Stimulated activated naive B cell treated with anti-CD40 and anti-IgM and Interleukin-4, amounts not matched to agents 10 μg/mL and 1 μg/mL and 100 μg/mL, for 72 hours (primary cell): ENCODE data around the gene NFX1.

Source experiments
- ATAC-seq, 2 donors: fragments of 150-1000 bp; cut with Tn5 transposase; replicated peaks; 2 replicates each; pipeline ENCODE4 v1.10.0; 2021; ENCODE audit warnings: moderate library complexity in 1 of 2
- DNase-seq: peaks from one replicate; pipeline ENCODE4 v3.0.0; 2021
- H3K27ac Mint-ChIP-seq: one replicate; pipeline ENCODE4 v1.8.0; 2022; ENCODE audit warnings: mild to moderate bottlenecking, mixed read lengths
- H3K27me3 Mint-ChIP-seq, 2 donors: one replicate each; pipeline ENCODE4 v1.8.0; 2022; ENCODE audit warnings: mixed read lengths in 2 of 2
- H3K36me3 Mint-ChIP-seq, 2 donors: one replicate each; pipeline ENCODE4 v1.8.0; 2022; ENCODE audit warnings: mixed read lengths in 2 of 2, mild to moderate bottlenecking in 1 of 2
- H3K4me1 Mint-ChIP-seq, 2 donors: one replicate each; pipeline ENCODE4 v1.8.0; 2022; ENCODE audit warnings: mixed read lengths in 2 of 2, mild to moderate bottlenecking in 1 of 2
- H3K4me3 Mint-ChIP-seq, 2 donors: one replicate each; pipeline ENCODE4 v1.8.0; 2022; ENCODE audit warnings: mild to moderate bottlenecking in 2 of 2, mixed read lengths in 2 of 2, moderate library complexity in 1 of 2
- H3K9me3 Mint-ChIP-seq, 2 donors: one replicate each; pipeline ENCODE4 v1.8.0; 2022; ENCODE audit warnings: mixed read lengths in 2 of 2, mild to moderate bottlenecking in 1 of 2

The NFX1 gene

GRCh38 chr9:33290247-33291030 is at the start of gene NFX1:
Gene NFX1, plus strand, starts transcription at chr9:33290516. Its CDS starts 57 bp downstream, at chr9:33290573.
- H3K9me3 Mint-ChIP-seq: no peaks in the 10 kb centered on the region
- peak; percentile 91 to 93 for ATAC-seq
- peak; percentile 98 for DNase-seq
- peaks cover 25 to 51% of the 10 kb centered on the region in 2 donors for H3K4me1 Mint-ChIP-seq
- peak within 1 kb of the TSS; percentile 98 to 99 for H3K4me3 Mint-ChIP-seq
- H3K27me3 Mint-ChIP-seq: no peaks in the 10 kb centered on the region
- peaks cover 30 to 40% of the 10 kb centered on the region in 2 donors for H3K36me3 Mint-ChIP-seq
- H3K27ac Mint-ChIP-seq: peak within 1 kb of the TSS; percentile 100

GRCh38 chr9:33241298-33241697 is 49.0 kb upstream of the NFX1 start:
- Mint-ChIP-seq H3K27ac (no peak overlapping the region), H3K4me3 (no peak overlapping the region), H3K27me3 (peaks cover 0 to 6% of the 10 kb centered on the region in 2 donors), H3K9me3 (no peaks in the 10 kb centered on the region), H3K4me1 (no peaks in the 10 kb centered on the region), H3K36me3 (peaks cover 3 to 11% of the 10 kb centered on the region in 2 donors)
- no peak for DNase-seq
- no peak for ATAC-seq

GRCh38 chr9:33242609-33243134 is 47.6 kb upstream of the NFX1 start:
- ATAC-seq (no peak), DNase-seq (no peak)
- Mint-ChIP-seq H3K36me3 (peaks cover 6 to 21% of the 10 kb centered on the region in 2 donors), H3K9me3 (no peaks in the 10 kb centered on the region), H3K27ac (no peak overlapping the region), H3K4me1 (peaks cover 0 to under 1% of the 10 kb centered on the region in 2 donors), H3K27me3 (peaks cover 0 to 6% of the 10 kb centered on the region in 2 donors), H3K4me3 (no peak overlapping the region)

DNA sequence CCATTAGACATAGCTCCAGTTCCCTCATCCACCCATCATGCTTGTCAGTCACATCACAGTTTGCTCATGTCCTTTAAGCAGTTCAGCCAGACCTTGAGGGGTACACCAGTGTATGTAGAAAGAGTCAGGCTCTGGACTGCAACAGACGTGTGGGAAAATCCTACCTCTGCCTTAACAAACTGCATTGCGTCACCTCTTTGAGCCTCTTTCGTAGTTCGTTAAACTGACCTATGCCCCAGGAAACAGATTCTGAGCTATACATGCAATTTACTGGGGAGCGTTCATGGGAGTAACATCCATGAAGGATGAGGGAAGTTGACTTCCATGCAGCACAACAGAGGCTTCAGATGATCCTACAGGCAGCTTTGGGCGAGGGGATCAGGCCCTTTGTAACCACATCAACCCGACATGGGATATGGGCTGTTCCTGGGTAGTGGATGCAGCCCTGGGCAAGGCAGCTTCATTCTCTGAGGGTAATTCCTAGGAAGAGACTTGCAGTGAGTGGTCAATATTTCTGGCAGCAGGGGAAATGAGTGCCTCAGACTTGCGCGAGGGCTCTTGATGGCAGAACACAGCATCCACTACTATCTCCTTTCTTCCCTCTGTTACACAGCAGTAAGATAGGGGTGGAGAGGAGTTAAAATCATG is 46.1 kb upstream of the NFX1 start:
- no peak for ATAC-seq
- Mint-ChIP-seq H3K9me3 (no peaks in the 10 kb centered on the region), H3K36me3 (peaks cover 16 to 33% of the 10 kb centered on the region in 2 donors), H3K27ac (no peak overlapping the region), H3K4me3 (no peak overlapping the region), H3K27me3 (peaks cover 0 to 6% of the 10 kb centered on the region in 2 donors), H3K4me1 (peaks cover 0 to 3% of the 10 kb centered on the region in 2 donors)
- DNase-seq: no peak

- Mint-ChIP-seq H3K27ac (no peak overlapping the region), H3K4me1 (peaks cover 9 to 10% of the 10 kb centered on the region in 2 donors), H3K9me3 (no peaks in the 10 kb centered on the region), H3K36me3 (peaks cover 15 to 40% of the 10 kb centered on the region in 2 donors), H3K27me3 (no peaks in the 10 kb centered on the region), H3K4me3 (no peak overlapping the region)
- ATAC-seq (no peak), DNase-seq (no peak)
These were observed 45.0 kb upstream of the NFX1 start for GRCh38 chr9:33245341-33245740.

DNA sequence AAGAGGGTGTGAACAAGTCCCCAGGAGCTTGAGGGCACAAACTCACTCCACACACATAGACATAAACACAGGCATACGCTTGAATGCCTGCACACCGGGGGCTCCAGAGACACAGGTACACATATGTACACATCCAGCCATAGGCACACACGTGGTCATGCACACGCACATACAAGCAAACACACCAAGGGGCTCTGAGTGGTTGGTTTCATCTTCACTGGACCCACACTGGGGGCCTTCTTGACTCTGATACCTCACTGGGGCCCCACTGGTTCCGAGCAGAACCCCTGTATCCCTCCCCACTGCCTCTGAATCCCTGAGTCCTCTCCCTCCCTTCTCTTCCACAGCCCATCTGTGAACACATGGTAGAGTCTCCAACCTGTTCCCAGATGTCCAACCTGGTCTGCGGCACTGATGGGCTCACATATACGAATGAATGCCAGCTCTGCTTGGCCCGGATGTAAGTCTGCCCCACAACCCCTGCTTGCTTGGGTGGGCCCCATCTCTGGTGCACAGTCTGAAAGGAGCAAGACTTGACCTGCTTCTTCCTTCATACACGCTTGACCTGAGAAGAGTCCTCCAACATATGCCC is 44.0 kb upstream of the NFX1 start:
- H3K27me3 Mint-ChIP-seq: no peaks in the 10 kb centered on the region
- no peak overlapping the region for H3K27ac Mint-ChIP-seq
- H3K36me3 Mint-ChIP-seq: peaks cover 19 to 50% of the 10 kb centered on the region in 2 donors
- peaks cover 9 to 10% of the 10 kb centered on the region in 2 donors for H3K4me1 Mint-ChIP-seq
- H3K4me3 Mint-ChIP-seq: no peak overlapping the region
- ATAC-seq (no peak), DNase-seq (no peak)
- H3K9me3 Mint-ChIP-seq: no peaks in the 10 kb centered on the region

GRCh38 chr9:33248606-33249005 is 41.7 kb upstream of the NFX1 start:
- Mint-ChIP-seq H3K9me3 (no peaks in the 10 kb centered on the region), H3K27ac (no peak overlapping the region), H3K27me3 (no peaks in the 10 kb centered on the region), H3K36me3 (peaks cover 27 to 63% of the 10 kb centered on the region in 2 donors), H3K4me3 (no peak overlapping the region), H3K4me1 (peaks cover 9 to 10% of the 10 kb centered on the region in 2 donors)
- ATAC-seq (no peak), DNase-seq (no peak)

- no peak overlapping the region for H3K4me3 Mint-ChIP-seq
- no peaks in the 10 kb centered on the region for H3K9me3 Mint-ChIP-seq
- no peak overlapping the region for H3K27ac Mint-ChIP-seq
- no peaks in the 10 kb centered on the region for H3K27me3 Mint-ChIP-seq
- ATAC-seq (peak; percentile 31 to 59), DNase-seq (no peak)
- H3K4me1 Mint-ChIP-seq: peaks cover 9 to 10% of the 10 kb centered on the region in 2 donors
- peaks cover 27 to 60% of the 10 kb centered on the region in 2 donors for H3K36me3 Mint-ChIP-seq
These were observed 41.1 kb upstream of the NFX1 start for GRCh38 chr9:33249087-33249658.

GRCh38 chr9:33249983-33250382 is 40.3 kb upstream of the NFX1 start:
- H3K27ac Mint-ChIP-seq: no peak overlapping the region
- ATAC-seq (peak; percentile 31 to 38), DNase-seq (no peak)
- no peaks in the 10 kb centered on the region for H3K9me3 Mint-ChIP-seq
- H3K4me1 Mint-ChIP-seq: peaks cover 9 to 10% of the 10 kb centered on the region in 2 donors
- H3K36me3 Mint-ChIP-seq: peaks cover 35 to 66% of the 10 kb centered on the region in 2 donors
- H3K27me3 Mint-ChIP-seq: no peaks in the 10 kb centered on the region
- H3K4me3 Mint-ChIP-seq: no peak overlapping the region

DNA sequence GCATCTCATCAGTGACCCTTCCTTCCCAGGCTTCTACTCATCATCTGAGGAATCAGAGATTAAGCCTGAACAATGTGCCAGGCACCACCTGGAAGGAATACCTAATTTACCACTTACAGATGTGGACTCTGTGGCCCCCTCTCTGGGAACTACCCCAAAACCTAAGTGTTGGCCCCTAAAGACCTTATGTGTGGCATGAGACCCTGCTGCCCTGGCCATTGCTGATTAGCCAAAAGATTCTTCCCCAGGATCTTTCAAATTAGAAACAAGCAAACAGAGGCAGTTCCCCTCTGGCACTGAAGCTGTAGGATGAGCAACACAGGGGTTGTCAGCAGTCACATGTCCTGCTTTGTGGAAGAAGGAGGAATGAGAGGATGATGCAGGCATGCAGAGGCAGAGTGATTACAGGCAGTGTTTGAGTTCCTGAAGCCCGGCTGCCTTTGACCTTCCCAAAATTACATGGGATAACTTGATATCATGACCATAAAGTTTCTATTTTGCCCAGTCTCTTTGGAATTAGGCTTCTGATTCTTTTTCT is 39.8 kb upstream of the NFX1 start:
- Mint-ChIP-seq H3K27me3 (no peaks in the 10 kb centered on the region), H3K4me3 (no peak overlapping the region), H3K9me3 (no peaks in the 10 kb centered on the region), H3K27ac (peak overlapping the region; percentile 26), H3K4me1 (peaks cover 9 to 10% of the 10 kb centered on the region in 2 donors), H3K36me3 (peaks cover 38 to 65% of the 10 kb centered on the region in 2 donors)
- ATAC-seq (no peak), DNase-seq (no peak)

DNA sequence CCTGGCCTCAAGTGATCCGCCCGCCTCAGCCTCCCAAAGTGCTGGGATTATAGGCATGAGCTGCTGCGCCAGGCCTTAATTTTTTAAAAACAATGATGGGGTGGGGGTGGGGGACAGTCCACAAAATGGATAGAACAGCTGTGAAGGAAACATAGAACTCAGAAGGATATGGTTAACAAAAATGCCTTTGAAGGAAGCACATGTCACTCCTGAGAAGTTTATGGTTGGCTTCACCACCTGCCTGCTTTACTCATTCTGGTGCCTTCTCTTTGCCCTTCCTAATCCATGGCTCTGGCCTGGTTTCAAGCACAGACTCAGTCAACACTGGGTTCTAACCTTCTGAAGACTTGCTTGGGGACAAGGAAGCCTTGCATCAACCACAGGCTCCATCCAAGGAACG is 36.1 kb upstream of the NFX1 start:
- DNase-seq (no peak), ATAC-seq (no peak)
- H3K36me3 Mint-ChIP-seq: peaks cover 41 to 65% of the 10 kb centered on the region in 2 donors
- no peaks in the 10 kb centered on the region for H3K9me3 Mint-ChIP-seq
- H3K27ac Mint-ChIP-seq: no peak overlapping the region
- peaks cover 9 to 10% of the 10 kb centered on the region in 2 donors for H3K4me1 Mint-ChIP-seq
- no peak overlapping the region for H3K4me3 Mint-ChIP-seq
- no peaks in the 10 kb centered on the region for H3K27me3 Mint-ChIP-seq

DNA sequence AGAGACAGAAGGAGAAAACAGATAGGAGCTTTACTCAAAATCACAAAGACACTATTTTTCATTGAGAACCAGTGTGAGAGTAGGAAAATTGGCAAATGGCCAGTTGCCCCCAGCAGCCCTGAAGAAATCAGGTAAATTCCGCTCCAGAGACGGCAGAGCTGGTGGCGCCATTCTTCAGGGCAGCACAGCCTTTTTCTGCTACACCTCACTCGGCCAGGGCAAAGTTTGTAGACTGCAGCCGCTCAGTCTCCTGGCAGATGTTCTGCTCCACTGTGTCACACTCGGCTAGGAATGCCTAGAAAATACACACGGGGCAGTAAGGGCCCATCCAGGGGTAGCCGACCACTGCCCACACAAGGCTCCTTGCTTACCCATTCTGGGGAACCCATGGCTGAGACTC is 35.3 kb upstream of the NFX1 start:
- H3K4me3 Mint-ChIP-seq: no peak overlapping the region
- DNase-seq: no peak
- H3K27ac Mint-ChIP-seq: no peak overlapping the region
- no peaks in the 10 kb centered on the region for H3K27me3 Mint-ChIP-seq
- H3K9me3 Mint-ChIP-seq: no peaks in the 10 kb centered on the region
- ATAC-seq: no peak
- peaks cover 44 to 67% of the 10 kb centered on the region in 2 donors for H3K36me3 Mint-ChIP-seq
- peaks cover 3 to 7% of the 10 kb centered on the region in 2 donors for H3K4me1 Mint-ChIP-seq

DNA sequence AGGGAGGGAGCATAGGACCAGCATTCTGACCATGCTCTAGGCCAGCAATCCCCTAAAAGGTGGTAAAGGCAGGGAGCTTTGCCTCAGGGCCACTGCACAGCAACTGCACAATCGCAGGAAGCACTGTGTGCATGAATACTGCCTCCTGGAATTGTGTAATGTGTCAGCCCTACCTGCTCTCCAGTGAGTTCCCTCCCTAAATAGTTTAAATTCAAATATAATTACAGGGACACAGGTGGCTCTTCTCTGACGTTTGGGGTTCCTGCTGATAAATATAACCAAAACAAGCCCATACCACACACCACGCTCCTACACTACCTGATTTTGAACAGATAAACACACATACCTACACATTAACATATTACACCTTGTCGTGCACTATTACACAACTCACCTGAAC is 34.8 kb upstream of the NFX1 start:
- ATAC-seq (no peak), DNase-seq (no peak)
- no peaks in the 10 kb centered on the region for H3K27me3 Mint-ChIP-seq
- peaks cover 48 to 69% of the 10 kb centered on the region in 2 donors for H3K36me3 Mint-ChIP-seq
- no peaks in the 10 kb centered on the region for H3K9me3 Mint-ChIP-seq
- H3K4me1 Mint-ChIP-seq: peaks cover 4 to 9% of the 10 kb centered on the region in 2 donors
- no peak overlapping the region for H3K4me3 Mint-ChIP-seq
- H3K27ac Mint-ChIP-seq: no peak overlapping the region

DNA sequence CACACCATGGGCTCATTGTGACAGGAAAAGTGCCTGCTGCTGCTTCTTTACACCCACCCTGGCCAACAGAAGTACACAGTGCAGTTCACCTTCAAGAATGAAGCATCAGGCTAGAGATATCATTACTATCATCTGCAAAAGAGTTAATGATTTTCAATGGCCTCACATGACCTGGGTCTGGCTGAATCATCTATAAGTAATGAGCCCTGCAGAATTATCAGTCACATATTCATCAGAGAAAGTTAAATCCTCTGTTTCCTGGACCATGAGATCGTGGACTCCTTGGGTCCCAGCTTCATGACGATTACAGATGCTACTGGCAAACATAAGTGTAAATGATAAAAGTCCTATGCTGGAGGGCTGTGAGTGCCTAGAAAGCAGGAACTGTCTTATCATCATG is 34.1 kb upstream of the NFX1 start:
- Mint-ChIP-seq H3K27me3 (no peaks in the 10 kb centered on the region), H3K4me1 (peaks cover 4 to 11% of the 10 kb centered on the region in 2 donors), H3K9me3 (no peaks in the 10 kb centered on the region), H3K4me3 (no peak overlapping the region), H3K36me3 (peaks cover 48 to 65% of the 10 kb centered on the region in 2 donors), H3K27ac (no peak overlapping the region)
- ATAC-seq: no peak
- DNase-seq: no peak
